HG03439 (cell line): Measurements from ENCODE around the gene GOLGA6B.
A peak's percentile ranks its signal among the peaks of the same experiment; 100 is the strongest.
"Not testable (repeated sequence)": the region's sequence is repeated elsewhere in the genome, so short reads cannot be mapped to it uniquely, and the experiment has no call there.

ENCODE experiments used
- ATAC-seq: cut with Tn5 transposase; IDR thresholded peaks from one replicate; pipeline ENCODE4 v1.9.1; 2021; ENCODE audit warnings: mild to moderate bottlenecking, moderate library complexity; ENCODE audit not compliant: unreplicated experiment

GOLGA6B gene

GRCh38 chr15:72654397-72654796 is at the start of gene GOLGA6B:
GOLGA6B (plus strand) TSS chr15:72654697; CDS start chr15:72654738, 41 bp downstream.
- ATAC-seq = not testable (repeated sequence)

GRCh38 chr15:72604794-72605193 is 49.7 kb upstream of the GOLGA6B start:
- ATAC-seq = no peak

- ATAC-seq = not testable (repeated sequence)
These were observed 46.4 kb upstream of the GOLGA6B start for GRCh38 chr15:72608084-72608483.

GRCh38 chr15:72609862-72610261 is 44.6 kb upstream of the GOLGA6B start:
- no peak for ATAC-seq

GRCh38 chr15:72612324-72612723 is 42.2 kb upstream of the GOLGA6B start:
- ATAC-seq = not testable (repeated sequence)

GRCh38 chr15:72614810-72615532 is 39.5 kb upstream of the GOLGA6B start:
- ATAC-seq = no peak

- not testable (repeated sequence) for ATAC-seq
These were observed 38.8 kb upstream of the GOLGA6B start for GRCh38 chr15:72615533-72616233.

GRCh38 chr15:72616491-72617210 is 37.8 kb upstream of the GOLGA6B start:
- ATAC-seq = no peak

- ATAC-seq = not testable (repeated sequence)
These were observed 30.6 kb upstream of the GOLGA6B start for GRCh38 chr15:72623854-72624253.

- not testable (repeated sequence) for ATAC-seq
These were observed 28.3 kb upstream of the GOLGA6B start for GRCh38 chr15:72626153-72626552.

- not testable (repeated sequence) for ATAC-seq
These were observed 26.0 kb upstream of the GOLGA6B start for GRCh38 chr15:72628249-72629067.

GRCh38 chr15:72629068-72629570 is 25.4 kb upstream of the GOLGA6B start:
- not testable (repeated sequence) for ATAC-seq

- ATAC-seq = peak; percentile 52
These were observed 17.8 kb upstream of the GOLGA6B start for GRCh38 chr15:72636519-72637282.

GRCh38 chr15:72639759-72640483 is 14.6 kb upstream of the GOLGA6B start:
- ATAC-seq = not testable (repeated sequence)

GRCh38 chr15:72642271-72642670 is 12.2 kb upstream of the GOLGA6B start:
- ATAC-seq = not testable (repeated sequence)

- ATAC-seq = not testable (repeated sequence)
These were observed 5.8 kb upstream of the GOLGA6B start for GRCh38 chr15:72648631-72649253.

GRCh38 chr15:72656014-72656413 is 1.5 kb downstream of the GOLGA6B start:
- not testable (repeated sequence) for ATAC-seq

- not testable (repeated sequence) for ATAC-seq
These were observed 6.6 kb downstream of the GOLGA6B start for GRCh38 chr15:72661081-72661480.
